Karpas-422 (cell line): Measurements from ENCODE around the gene SH2D3A. TPM values are rescaled to one million over a fixed set of nuclear protein-coding genes. Genes with fewer than 3 reads are reported as not detected.
"Not testable (repeated sequence)": the region's sequence is repeated elsewhere in the genome, so short reads cannot be mapped to it uniquely, and the experiment has no call there.

Experiments
- DNase-seq: peaks from one replicate; pipeline ENCODE4 v3.0.0-alpha.2; 2015
- H2AFZ ChIP-seq: fragments of 200-600 bp; sonication (generic); 2 replicates; pipeline ENCODE4 v1.6.1; 2014; ENCODE audit warnings: antibody characterized with exemption, low read length, mixed read lengths
- H3K27ac ChIP-seq: fragments of 200-600 bp; sonication (generic); 2 replicates; pipeline ENCODE4 v1.5.1; 2014; ENCODE audit warnings: mild to moderate bottlenecking, low read length, moderate library complexity
- H3K27me3 ChIP-seq: fragments of 200-600 bp; sonication (generic); 2 replicates; pipeline ENCODE4 v1.6.1; 2014; ENCODE audit warnings: low read length, mixed read lengths
- H3K36me3 ChIP-seq: fragments of 200-600 bp; sonication (generic); 2 replicates; pipeline ENCODE4 v1.6.1; 2014; ENCODE audit warnings: low read length, mixed read lengths; ENCODE audit not compliant: insufficient read depth
- H3K4me1 ChIP-seq: fragments of 200-600 bp; sonication (generic); 2 replicates; pipeline ENCODE4 v1.6.1; 2014; ENCODE audit warnings: mild to moderate bottlenecking, low read length, mixed read lengths
- H3K4me2 ChIP-seq: fragments of 200-600 bp; sonication (generic); 2 replicates; pipeline ENCODE4 v1.6.1; 2014; ENCODE audit warnings: low read length, low read depth, mild to moderate bottlenecking; ENCODE audit not compliant: poor library complexity, severe bottlenecking
- H3K4me3 ChIP-seq: fragments of 200-600 bp; sonication (generic); 2 replicates; pipeline ENCODE4 v1.5.1; 2014; ENCODE audit warnings: mild to moderate bottlenecking, antibody characterized with exemption, low read length, mixed read lengths
- H3K79me2 ChIP-seq: fragments of 200-600 bp; sonication (generic); 2 replicates; pipeline ENCODE4 v1.6.1; 2014; ENCODE audit warnings: mild to moderate bottlenecking, low read length, mixed read lengths
- H3K9ac ChIP-seq: fragments of 200-600 bp; sonication (generic); 2 replicates; pipeline ENCODE4 v1.6.0; 2014; ENCODE audit warnings: low read length
- H3K9me2 ChIP-seq: fragments of 200-600 bp; sonication (generic), shearing (Covaris generic); replicated peaks from 2 replicates; pipeline ENCODE4 v1.6.0; 2014; ENCODE audit warnings: mild to moderate bottlenecking, low read length, moderate library complexity; ENCODE audit not compliant: insufficient read depth
- H3K9me3 ChIP-seq: fragments of 300-700, 200-600 bp; sonication (generic); 2 replicates; pipeline ENCODE4 v1.6.1; 2014; ENCODE audit warnings: low read length, mixed read lengths
- H4K20me1 ChIP-seq: fragments of 200-600 bp; sonication (generic); 2 replicates; pipeline ENCODE4 v1.6.1; 2014; ENCODE audit warnings: mild to moderate bottlenecking, antibody characterized with exemption, low read length, low read depth; ENCODE audit not compliant: insufficient read depth
- total RNA-seq: library from RNA; depleted of rRNA; stranded (reverse); fragments of >200 nt; shearing (Covaris generic); gene quantifications from 2 replicates; pipeline ENCODE4 v1.2.3, GENCODE V29; 2014; ENCODE audit warnings: low replicate concordance

Gene SH2D3A
- total RNA-seq, 1 experiment from 2014 or later = 3.3 TPM

DNA sequence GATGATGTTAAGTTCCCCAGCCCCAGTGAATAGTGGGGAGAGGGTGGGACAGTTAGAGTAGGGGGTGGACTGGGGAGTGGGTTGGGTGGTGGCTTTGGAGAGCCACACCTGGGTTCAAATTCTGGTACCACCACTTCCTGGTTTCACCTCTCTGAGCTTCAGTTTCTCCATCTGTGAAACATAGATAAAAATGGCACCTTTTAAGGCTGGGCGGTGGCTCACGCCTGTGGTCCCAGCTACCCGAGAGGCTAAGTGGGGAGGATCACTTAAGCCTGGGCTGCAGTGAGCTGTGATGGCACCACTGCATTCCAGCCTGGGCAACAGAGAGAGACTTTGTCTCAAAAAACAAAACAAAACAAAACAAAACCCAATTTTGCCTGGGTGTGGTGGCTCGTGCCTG is 11.2 kb upstream of the SH2D3A start:
- Histone ChIP-seq H3K27me3 (no peaks in the 10 kb centered on the region), H3K36me3 (peaks cover 15% of the 10 kb centered on the region), H2AFZ (no peak overlapping the region), H3K9ac (no peak overlapping the region), H3K27ac (peak overlapping the region; percentile 45), H3K4me1 (peaks cover 43% of the 10 kb centered on the region), H3K79me2 (peaks cover 92% of the 10 kb centered on the region), H3K9me3 (no peaks in the 10 kb centered on the region), H3K4me2 (no peak overlapping the region), H3K9me2 (no peaks in the 10 kb centered on the region), H4K20me1 (peaks cover 31% of the 10 kb centered on the region; the same call in 1 of the 2 replicates), H3K4me3 (no peak overlapping the region)
- DNase-seq = no peak

- Histone ChIP-seq H4K20me1 (peaks cover 31% of the 10 kb centered on the region; the same call in 1 of the 2 replicates), H2AFZ (no peak overlapping the region), H3K79me2 (peaks cover 88% of the 10 kb centered on the region), H3K4me3 (no peak overlapping the region), H3K9me2 (no peaks in the 10 kb centered on the region), H3K27me3 (no peaks in the 10 kb centered on the region), H3K9ac (no peak overlapping the region), H3K27ac (0 out of 2 replicates have a peak overlapping the region, but pooled peaks have one; percentile 11), H3K9me3 (no peaks in the 10 kb centered on the region), H3K36me3 (peaks cover 15% of the 10 kb centered on the region), H3K4me2 (no peak overlapping the region), H3K4me1 (peaks cover 46% of the 10 kb centered on the region)
- DNase-seq = no peak
Observed at GRCh38 chr19:6777434-6777833, 10.2 kb upstream of the SH2D3A start.

DNA sequence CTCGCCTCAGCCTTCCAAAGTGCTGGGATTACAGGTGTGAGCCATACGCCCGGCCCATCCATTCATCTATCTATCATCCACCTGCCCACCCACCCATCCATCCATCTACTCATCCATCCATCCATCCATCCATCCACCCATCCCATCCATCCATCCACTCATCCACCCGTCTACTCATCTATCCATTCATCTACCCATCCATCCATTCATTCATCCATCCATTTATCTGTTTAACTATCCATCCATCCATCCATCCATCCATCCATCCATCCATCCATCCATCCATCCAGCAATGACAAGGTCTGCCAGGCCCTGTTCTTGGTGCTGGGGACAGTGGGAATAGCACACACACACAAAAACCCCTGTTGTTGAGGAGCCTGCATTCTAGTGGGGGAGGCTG is 9.8 kb upstream of the SH2D3A start:
- Histone ChIP-seq H3K9me3 (no peaks in the 10 kb centered on the region), H3K27ac (no peak overlapping the region), H2AFZ (no peak overlapping the region), H3K4me2 (no peak overlapping the region), H3K27me3 (no peaks in the 10 kb centered on the region), H3K4me1 (peaks cover 49% of the 10 kb centered on the region), H4K20me1 (peaks cover 31% of the 10 kb centered on the region; the same call in 1 of the 2 replicates), H3K9ac (no peak overlapping the region), H3K4me3 (no peak overlapping the region), H3K79me2 (peaks cover 86% of the 10 kb centered on the region), H3K36me3 (peaks cover 15% of the 10 kb centered on the region), H3K9me2 (no peaks in the 10 kb centered on the region)
- DNase-seq = no peak

DNA sequence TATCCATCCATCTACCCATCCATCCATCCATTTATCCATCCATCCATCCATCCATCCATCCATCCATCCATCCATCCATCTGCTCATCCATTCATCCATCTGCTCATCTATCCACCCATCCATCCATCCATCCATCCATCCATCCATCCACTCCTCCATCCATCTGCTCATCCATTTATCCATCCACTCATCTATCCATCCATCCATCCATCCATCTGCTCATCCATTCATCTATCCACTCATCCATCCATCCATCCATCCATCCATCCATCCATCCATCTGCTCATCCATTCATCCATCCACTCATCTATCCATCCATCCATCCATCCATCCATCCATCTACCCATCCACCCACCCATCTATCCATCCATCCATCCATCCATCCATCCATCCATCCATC is 8.8 kb upstream of the SH2D3A start:
- not testable (repeated sequence) for H2AFZ ChIP-seq, H3K9ac ChIP-seq, H3K4me2 ChIP-seq, H3K27me3 ChIP-seq, H3K27ac ChIP-seq, H3K9me3 ChIP-seq, H3K36me3 ChIP-seq, H3K9me2 ChIP-seq, H3K4me3 ChIP-seq, DNase-seq
- peaks cover 31% of the 10 kb centered on the region; the same call in 1 of the 2 replicates for H4K20me1 ChIP-seq
- H3K79me2 ChIP-seq = peaks cover 76% of the 10 kb centered on the region
- peaks cover 49% of the 10 kb centered on the region for H3K4me1 ChIP-seq

GRCh38 chr19:6774821-6775707 is 7.8 kb upstream of the SH2D3A start:
- Histone ChIP-seq H3K9me2 (no peaks in the 10 kb centered on the region), H2AFZ (no peak overlapping the region), H3K4me1 (peaks cover 46% of the 10 kb centered on the region), H3K9me3 (no peaks in the 10 kb centered on the region), H3K79me2 (peaks cover 66% of the 10 kb centered on the region), H3K27ac (peak overlapping the region; percentile 12; the same call in 1 of the 2 replicates), H3K4me2 (peak overlapping the region; percentile 33), H3K4me3 (no peak overlapping the region; the same call in 1 of the 2 replicates), H4K20me1 (peaks cover 26% of the 10 kb centered on the region; the same call in 1 of the 2 replicates), H3K36me3 (peaks cover 7% of the 10 kb centered on the region), H3K27me3 (no peaks in the 10 kb centered on the region), H3K9ac (no peak overlapping the region)
- DNase-seq = peak; percentile 74

GRCh38 chr19:6773323-6773931 is 6.2 kb upstream of the SH2D3A start:
- Histone ChIP-seq H2AFZ (no peak overlapping the region), H3K4me1 (peaks cover 38% of the 10 kb centered on the region), H3K4me2 (peak overlapping the region; percentile 93), H3K9ac (peak overlapping the region; percentile 95), H3K4me3 (peak overlapping the region; percentile 89), H3K9me3 (no peaks in the 10 kb centered on the region), H3K79me2 (peaks cover 52% of the 10 kb centered on the region), H3K36me3 (peaks cover 7% of the 10 kb centered on the region), H3K27ac (peak overlapping the region; percentile 96), H4K20me1 (peaks cover 23% of the 10 kb centered on the region; the same call in 1 of the 2 replicates), H3K9me2 (no peaks in the 10 kb centered on the region), H3K27me3 (no peaks in the 10 kb centered on the region)
- DNase-seq = peak; percentile 96

- H2AFZ ChIP-seq = no peak overlapping the region
- H3K36me3 ChIP-seq = peaks cover 7% of the 10 kb centered on the region
- H3K4me1 ChIP-seq = peaks cover 36% of the 10 kb centered on the region
- peaks cover 18% of the 10 kb centered on the region; the same call in 1 of the 2 replicates for H4K20me1 ChIP-seq
- H3K9me2 ChIP-seq = no peaks in the 10 kb centered on the region
- H3K27me3 ChIP-seq = no peaks in the 10 kb centered on the region
- peak overlapping the region; percentile 95 for H3K9ac ChIP-seq
- H3K4me2 ChIP-seq = peak overlapping the region; percentile 93
- peak overlapping the region; percentile 96 for H3K27ac ChIP-seq
- no peak for DNase-seq
- no peaks in the 10 kb centered on the region for H3K9me3 ChIP-seq
- peak overlapping the region; percentile 89 for H3K4me3 ChIP-seq
- H3K79me2 ChIP-seq = peaks cover 47% of the 10 kb centered on the region
Observed at GRCh38 chr19:6772866-6773322, 5.7 kb upstream of the SH2D3A start.
